Lung microvascular endothelial cell (primary cell): ENCODE results near the gene C9orf153. TPM values are rescaled to one million over a fixed set of nuclear protein-coding genes. Genes with fewer than 3 reads are reported as not detected.

Experiments used
- DNase-seq, 2 donors: peaks; one replicate each; pipeline versions ENCODE4 v3.0.0 to v3.0.0-alpha.2; 2010; ENCODE audit warnings: low read depth in 2 of 2
- total RNA-seq: library from RNA; depleted of rRNA; stranded (reverse); fragments of >200 nt; gene quantifications from 2 replicates; pipeline ENCODE4 v1.2.1, GENCODE V29; 2014

The C9orf153 gene
- total RNA-seq, 1 donor from 2014 or later = not detected

GRCh38 chr9:86272221-86272620, 12.8 kb upstream of the C9orf153 start:
- no peak for DNase-seq

- no peak for DNase-seq
These were observed 4.4 kb upstream of the C9orf153 start for GRCh38 chr9:86263876-86264275.

GRCh38 chr9:86262492-86262891, 3.0 kb upstream of the C9orf153 start:
- DNase-seq = no peak

- DNase-seq = no peak
These were observed 2.1 kb downstream of the C9orf153 start for GRCh38 chr9:86257391-86257790.

GRCh38 chr9:86256653-86257052, 2.8 kb downstream of the C9orf153 start:
- DNase-seq = no peak

GRCh38 chr9:86253577-86253976, 5.9 kb downstream of the C9orf153 start:
- no peak for DNase-seq

- no peak for DNase-seq
These were observed 6.6 kb downstream of the C9orf153 start for GRCh38 chr9:86252870-86253269.

- no peak for DNase-seq
These were observed 9.3 kb downstream of the C9orf153 start for GRCh38 chr9:86250123-86250522.

GRCh38 chr9:86248746-86249145, 10.7 kb downstream of the C9orf153 start:
- no peak for DNase-seq

- DNase-seq = peak in 1 of 2 donors; percentile 46
These were observed 12.7 kb downstream of the C9orf153 start for GRCh38 chr9:86246752-86247161.

GRCh38 chr9:86242071-86242470, 17.4 kb downstream of the C9orf153 start:
- peak in 1 of 2 donors; percentile 12 for DNase-seq

- peak in 1 of 2 donors; percentile 23 for DNase-seq
These were observed 18.2 kb downstream of the C9orf153 start for GRCh38 chr9:86241216-86241615.

GRCh38 chr9:86238861-86239770, 20.3 kb downstream of the C9orf153 start:
- DNase-seq = no peak

- no peak for DNase-seq
These were observed 28.6 kb downstream of the C9orf153 start for GRCh38 chr9:86230858-86231257.

GRCh38 chr9:86222667-86223066, 36.8 kb downstream of the C9orf153 start:
- no peak for DNase-seq

GRCh38 chr9:86219606-86220005, 39.9 kb downstream of the C9orf153 start:
- no peak for DNase-seq

GRCh38 chr9:86217076-86217755, 42.2 kb downstream of the C9orf153 start:
- no peak for DNase-seq

- DNase-seq = no peak
These were observed 52.3 kb downstream of the C9orf153 start for GRCh38 chr9:86207193-86207592.

- DNase-seq = peak; percentile 54 to 66
These were observed 57.0 kb downstream of the C9orf153 start for GRCh38 chr9:86202338-86202882.

GRCh38 chr9:86201474-86202337, 57.8 kb downstream of the C9orf153 start:
- DNase-seq = no peak

GRCh38 chr9:86200599-86201162, 58.8 kb downstream of the C9orf153 start:
- no peak for DNase-seq
